ENCODE results near the gene THRAP3. TPM values are rescaled to one million over a fixed set of nuclear protein-coding genes. Genes with fewer than 3 reads are reported as not detected.

The THRAP3 gene
- total and polyA plus RNA-seq, 2 donors (not counting 3 experiments of a cell fraction or from before 2014, with no cell fraction given) = 38.0 to 144 TPM

DNA sequence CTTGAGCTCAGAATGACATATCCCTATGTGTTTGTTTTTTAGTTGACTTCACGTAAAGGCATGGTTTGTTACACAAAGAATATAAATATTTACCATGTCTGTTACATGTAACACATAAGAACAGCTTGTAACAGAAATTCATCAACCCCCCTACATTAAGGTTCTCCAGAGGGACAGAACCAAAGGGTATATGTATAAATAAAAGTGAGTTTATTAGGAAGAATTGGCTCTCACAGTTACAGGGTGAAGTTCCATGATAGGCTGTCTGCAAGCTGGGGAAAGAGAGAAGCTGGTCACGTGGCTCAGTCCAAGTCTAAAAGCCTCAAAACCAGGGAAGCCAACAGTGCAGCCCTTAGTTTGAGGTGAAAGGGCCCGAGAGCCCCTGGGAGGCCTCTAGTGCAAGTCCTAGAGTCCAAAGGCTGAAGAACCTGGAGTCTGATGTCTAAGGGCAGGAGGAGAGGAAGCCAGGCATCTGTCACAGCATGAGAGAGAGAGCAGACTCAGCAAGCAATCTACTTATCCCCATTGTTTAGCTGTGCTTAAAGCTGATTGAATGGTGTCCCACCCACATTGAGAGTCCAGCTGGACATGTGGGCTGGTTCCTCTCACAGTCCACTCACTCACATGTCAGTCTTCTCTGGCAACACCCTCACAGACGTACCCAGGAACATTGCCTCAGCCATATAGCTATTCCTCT is 15.8 kb downstream of the THRAP3 start:
- POLR2A ChIA-PET = no interaction called here
- CTCF ChIA-PET = interaction anchor here (0.8 to 1.5 kb wide), 3 partner anchors 16 to 105 kb away, joined by 3 to 7 read pairs (median 7); partner anchors contain the start of gene THRAP3
- Histone ChIP-seq H3K9me1 (replicated peaks; ENCODE audit: control insufficient read depth, extremely low read depth, insufficient read depth, low read length) (no peaks in the 10 kb centered on the region), H4K20me1 (replicated peaks; ENCODE audit: control insufficient read depth, extremely low read depth, insufficient read depth, low read length) (peaks cover 2% of the 10 kb centered on the region), H3K9me3 (replicated peaks; ENCODE audit: control insufficient read depth, insufficient read depth, low read length) (no peaks in the 10 kb centered on the region), H3K9ac (replicated peaks; ENCODE audit: extremely low read depth, insufficient read depth, low read length) (no peak overlapping the region), H2AFZ (ENCODE audit: low read depth, low read length) (no peak overlapping the region), H3K4me1 (ENCODE audit: control insufficient read depth, extremely low read depth, insufficient read depth, low read length) (no peaks in the 10 kb centered on the region), H3K79me2 (ENCODE audit: control insufficient read depth, insufficient read depth, low read length) (peaks cover 85% of the 10 kb centered on the region), H3K4me2 (ENCODE audit: insufficient read depth, low read length) (no peak overlapping the region), H3K27me3 (ENCODE audit: control insufficient read depth in 2 of 2, insufficient read depth in 2 of 2, low read length in 2 of 2) (no peaks in the 10 kb centered on the region), H3K36me3 (ENCODE audit: control insufficient read depth in 2 of 2, extremely low read depth in 1 of 2, insufficient read depth in 2 of 2, low read length in 2 of 2) (peaks cover 4 to 8% of the 10 kb centered on the region in 2 experiments), H3K4me3 (replicated peaks in 1 of 3; ENCODE audit: insufficient read depth in 1 of 3, low read depth in 1 of 3, low read length in 3 of 3) (no peak overlapping the region), H3K27ac (ENCODE audit: insufficient read depth, low read depth, low read length) (no peak overlapping the region)
- FAIRE-seq (no peak), DNase-seq (ENCODE audit: low read depth, low spot score) (no peak)
- no peak for TF ChIP-seq GATA2 (IDR thresholded peaks at IDR 0.05; ENCODE audit: insufficient read depth, insufficient read length, low read depth, low read length)
- TF ChIP-seq JUN (IDR thresholded peaks at IDR 0.05; ENCODE audit: borderline replicate concordance, insufficient read depth, insufficient read length, low read depth) = no peak
- TF ChIP-seq, protein P1, sequence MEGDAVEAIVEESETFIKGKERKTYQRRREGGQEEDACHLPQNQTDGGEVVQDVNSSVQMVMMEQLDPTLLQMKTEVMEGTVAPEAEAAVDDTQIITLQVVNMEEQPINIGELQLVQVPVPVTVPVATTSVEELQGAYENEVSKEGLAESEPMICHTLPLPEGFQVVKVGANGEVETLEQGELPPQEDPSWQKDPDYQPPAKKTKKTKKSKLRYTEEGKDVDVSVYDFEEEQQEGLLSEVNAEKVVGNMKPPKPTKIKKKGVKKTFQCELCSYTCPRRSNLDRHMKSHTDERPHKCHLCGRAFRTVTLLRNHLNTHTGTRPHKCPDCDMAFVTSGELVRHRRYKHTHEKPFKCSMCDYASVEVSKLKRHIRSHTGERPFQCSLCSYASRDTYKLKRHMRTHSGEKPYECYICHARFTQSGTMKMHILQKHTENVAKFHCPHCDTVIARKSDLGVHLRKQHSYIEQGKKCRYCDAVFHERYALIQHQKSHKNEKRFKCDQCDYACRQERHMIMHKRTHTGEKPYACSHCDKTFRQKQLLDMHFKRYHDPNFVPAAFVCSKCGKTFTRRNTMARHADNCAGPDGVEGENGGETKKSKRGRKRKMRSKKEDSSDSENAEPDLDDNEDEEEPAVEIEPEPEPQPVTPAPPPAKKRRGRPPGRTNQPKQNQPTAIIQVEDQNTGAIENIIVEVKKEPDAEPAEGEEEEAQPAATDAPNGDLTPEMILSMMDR (IDR thresholded peaks at IDR 0.05; ENCODE audit: extremely low read depth in 1 of 2, insufficient read depth in 1 of 2, low read depth in 1 of 2, low read length in 2 of 2) = no peak
- no peak for TF ChIP-seq POLR2A (IDR thresholded peaks at IDR 0.05; ENCODE audit: low read depth, low read length)
- TF ChIP-seq MYC (IDR thresholded peaks at IDR 0.05; ENCODE audit: low read depth, low read length) = no peak
- TF ChIP-seq, protein P2, sequence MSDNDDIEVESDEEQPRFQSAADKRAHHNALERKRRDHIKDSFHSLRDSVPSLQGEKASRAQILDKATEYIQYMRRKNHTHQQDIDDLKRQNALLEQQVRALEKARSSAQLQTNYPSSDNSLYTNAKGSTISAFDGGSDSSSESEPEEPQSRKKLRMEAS (IDR thresholded peaks at IDR 0.05; ENCODE audit: insufficient read depth, insufficient read length) = no peak
- TF ChIP-seq EZH2 (IDR thresholded peaks at IDR 0.05; ENCODE audit: borderline replicate concordance, low read depth, low read length, severe bottlenecking) = no peak
- TF ChIP-seq POLR2AphosphoS5 (IDR thresholded peaks at IDR 0.05; ENCODE audit: insufficient read depth, low read depth, low read length) = no peak
- TF ChIP-seq FOS (IDR thresholded peaks at IDR 0.05; ENCODE audit: borderline replicate concordance, insufficient read depth, low read length) = no peak
- intact Hi-C loops (cut with micrococcal nuclease) (no loop called here), dilution Hi-C loops (cut with MboI; ENCODE audit: extremely low pct_ligation_motif_present, low sequenced_read_pairs) (no loop called here)
- no TSS peak for BruUV-seq (replicated peaks)
